ENCODE data around the gene MCCC1. TPM values are rescaled to one million over a fixed set of nuclear protein-coding genes. Genes with fewer than 3 reads are reported as not detected.

MCCC1 gene
- total RNA-seq, 1 donor from 2014 or later, result 24.1 TPM

- H3K27ac Mint-ChIP-seq (ENCODE audit: unreplicated experiment), result no peak overlapping the region
- no peaks in the 10 kb centered on the region for H3K27me3 Mint-ChIP-seq (ENCODE audit: low read depth)
- H3K9me3 Mint-ChIP-seq (ENCODE audit: low read depth), result peaks cover 4% of the 10 kb centered on the region
- TF ChIP-seq CTCF (IDR thresholded peaks at IDR 0.05), result no peak
- H3K36me3 Mint-ChIP-seq (ENCODE audit: low read depth), result peaks cover 31% of the 10 kb centered on the region
- H3K4me1 Mint-ChIP-seq (ENCODE audit: low read depth), result peaks cover 44% of the 10 kb centered on the region
- no peak overlapping the region for H3K4me3 Mint-ChIP-seq (ENCODE audit: unreplicated experiment)
- no peak for DNase-seq (ENCODE audit: low spot score)
Measured at GRCh38 chr3:183044547-183045229, 54.6 kb downstream of the MCCC1 start.

GRCh38 chr3:183038757-183039156, 60.5 kb downstream of the MCCC1 start:
- H3K27ac Mint-ChIP-seq (ENCODE audit: unreplicated experiment), result no peak overlapping the region

GRCh38 chr3:183038221-183038620, 61.1 kb downstream of the MCCC1 start:
- Mint-ChIP-seq H3K9me3 (ENCODE audit: low read depth) (no peaks in the 10 kb centered on the region), H3K27ac (ENCODE audit: unreplicated experiment) (peak overlapping the region; percentile 4), H3K4me1 (ENCODE audit: low read depth) (peaks cover 65% of the 10 kb centered on the region), H3K27me3 (ENCODE audit: low read depth) (no peaks in the 10 kb centered on the region), H3K4me3 (ENCODE audit: unreplicated experiment) (no peak overlapping the region), H3K36me3 (ENCODE audit: low read depth) (peaks cover 32% of the 10 kb centered on the region)
- no peak for TF ChIP-seq CTCF (IDR thresholded peaks at IDR 0.05)
- no peak for DNase-seq (ENCODE audit: low spot score)

More at GRCh38 chr3:183038757-183039156, 60.5 kb downstream of the MCCC1 start:
- no peak for DNase-seq (ENCODE audit: low spot score)
- Mint-ChIP-seq H3K4me1 (ENCODE audit: low read depth) (peaks cover 59% of the 10 kb centered on the region), H3K36me3 (ENCODE audit: low read depth) (peaks cover 32% of the 10 kb centered on the region), H3K27me3 (ENCODE audit: low read depth) (no peaks in the 10 kb centered on the region), H3K9me3 (ENCODE audit: low read depth) (no peaks in the 10 kb centered on the region), H3K4me3 (ENCODE audit: unreplicated experiment) (no peak overlapping the region)
- TF ChIP-seq CTCF (IDR thresholded peaks at IDR 0.05), result no peak

- peaks cover 4% of the 10 kb centered on the region for H3K9me3 Mint-ChIP-seq (ENCODE audit: low read depth)
- peaks cover 36% of the 10 kb centered on the region for H3K36me3 Mint-ChIP-seq (ENCODE audit: low read depth)
- no peak for DNase-seq (ENCODE audit: low spot score)
- no peak overlapping the region for H3K4me3 Mint-ChIP-seq (ENCODE audit: unreplicated experiment)
- no peak for TF ChIP-seq CTCF (IDR thresholded peaks at IDR 0.05)
- no peaks in the 10 kb centered on the region for H3K27me3 Mint-ChIP-seq (ENCODE audit: low read depth)
- peaks cover 46% of the 10 kb centered on the region for H3K4me1 Mint-ChIP-seq (ENCODE audit: low read depth)
- peak overlapping the region; percentile 88 for H3K27ac Mint-ChIP-seq (ENCODE audit: unreplicated experiment)
Measured at GRCh38 chr3:183033746-183034145, 65.5 kb downstream of the MCCC1 start.

GRCh38 chr3:183032880-183033555, 66.3 kb downstream of the MCCC1 start:
- Mint-ChIP-seq H3K4me3 (ENCODE audit: unreplicated experiment) (no peak overlapping the region), H3K36me3 (ENCODE audit: low read depth) (peaks cover 40% of the 10 kb centered on the region), H3K9me3 (ENCODE audit: low read depth) (peaks cover 11% of the 10 kb centered on the region), H3K27me3 (ENCODE audit: low read depth) (no peaks in the 10 kb centered on the region), H3K27ac (ENCODE audit: unreplicated experiment) (peak overlapping the region; percentile 88), H3K4me1 (ENCODE audit: low read depth) (peaks cover 39% of the 10 kb centered on the region)
- no peak for TF ChIP-seq CTCF (IDR thresholded peaks at IDR 0.05)
- DNase-seq (ENCODE audit: low spot score), result no peak

Data from chondrocyte (in vitro differentiated cells).